ENCODE measurements around the gene PAK2. TPM values are rescaled to one million over a fixed set of nuclear protein-coding genes. Genes with fewer than 3 reads are reported as not detected.
"Not testable (repeated sequence)": the region's sequence is repeated elsewhere in the genome, so short reads cannot be mapped to it uniquely, and the experiment has no call there.

The PAK2 gene
- total RNA-seq, 1 donor from 2014 or later, result 52.1 TPM

DNA sequence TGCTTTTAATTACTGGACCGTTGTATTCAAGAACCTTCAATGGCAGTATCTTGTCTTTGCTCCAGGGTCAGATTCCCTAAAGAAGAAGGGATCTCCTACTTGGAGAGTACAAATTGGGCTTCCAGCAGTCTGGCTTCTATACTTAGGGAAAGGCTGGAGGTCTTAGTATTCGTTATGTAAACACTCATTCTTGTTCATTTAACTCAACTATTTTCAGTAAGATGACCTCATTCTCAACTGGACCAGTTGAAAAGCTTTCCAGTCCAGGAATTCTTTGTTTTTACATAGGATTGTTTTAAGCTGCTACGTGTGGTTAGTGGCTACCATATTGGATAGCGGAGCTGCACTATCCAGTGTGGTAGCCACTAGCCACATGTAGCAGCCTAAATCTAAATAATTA lies 132.7 kb downstream of the PAK2 start:
- TF ChIP-seq CTCF (conservative IDR thresholded peaks at IDR 0.05; ENCODE audit: low read depth, low read length), result no peak
- no peak overlapping the region for H3K4me3 ChIP-seq (ENCODE audit: low read depth, low read length)
- DNase-seq (ENCODE audit: low read depth), result no peak

DNA sequence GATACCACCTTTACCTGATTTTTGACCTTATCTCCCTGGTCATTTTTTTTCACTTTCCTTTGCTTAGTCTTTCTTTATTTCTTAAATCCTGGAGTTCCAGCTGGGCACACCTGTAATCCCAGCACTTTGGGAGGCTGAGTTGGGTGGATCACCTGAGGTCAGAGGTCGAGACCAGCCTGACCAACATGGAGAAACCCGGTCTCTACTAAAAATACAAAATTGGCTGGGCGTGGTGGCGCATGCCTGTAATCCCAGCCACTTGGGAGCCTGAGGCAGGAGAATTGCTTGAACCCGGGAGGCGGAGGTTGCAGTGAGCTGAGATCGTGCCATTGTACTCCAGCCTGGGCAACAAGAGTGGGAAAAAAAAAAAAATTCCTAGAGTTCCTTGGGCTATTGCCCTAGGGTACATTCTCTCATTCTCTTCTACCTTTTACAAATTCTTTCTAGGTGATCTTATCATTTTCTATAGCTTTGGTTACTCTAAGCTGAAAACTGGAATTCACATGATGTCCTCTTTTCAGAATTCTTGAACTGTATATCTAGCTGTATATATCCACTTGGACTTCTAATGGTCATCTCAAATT lies 134.9 kb downstream of the PAK2 start:
- H3K4me3 ChIP-seq (ENCODE audit: low read depth, low read length); DNase-seq (ENCODE audit: low read depth): not testable (repeated sequence)

- no peak for DNase-seq (ENCODE audit: low read depth)
- no peak for TF ChIP-seq CTCF (conservative IDR thresholded peaks at IDR 0.05; ENCODE audit: low read depth, low read length)
- no peak overlapping the region for H3K4me3 ChIP-seq (ENCODE audit: low read depth, low read length)
Observed at GRCh38 chr3:196875258-196875657, 135.6 kb downstream of the PAK2 start.

Other genes starting within 250 kb of the PAK2 start
- gene RNF168, start 236.1 kb upstream of the PAK2 start, total RNA-seq, result 14.0 and 17.5 TPM in 2 replicates
- not detected in 2 replicates for gene SMCO1, start 224.5 kb upstream of the PAK2 start, total RNA-seq
- gene WDR53, start 171.3 kb upstream of the PAK2 start, total RNA-seq, result 8.5 and 9.2 TPM in 2 replicates
- gene FBXO45, start 171.2 kb upstream of the PAK2 start, total RNA-seq, result 7.8 and 9.9 TPM in 2 replicates
- 0.35 and 2.5 TPM in 2 replicates for gene NRROS, start 100.2 kb upstream of the PAK2 start, total RNA-seq
- gene CEP19, start 27.6 kb upstream of the PAK2 start, total RNA-seq, result 1.2 and 1.7 TPM in 2 replicates
- 24.8 and 29.2 TPM in 2 replicates for gene PIGX, start 27.5 kb upstream of the PAK2 start, total RNA-seq
- 19.7 and 20.0 TPM in 2 replicates for gene SENP5, start 128.1 kb downstream of the PAK2 start, total RNA-seq
- gene NCBP2, start 202.7 kb downstream of the PAK2 start, total RNA-seq, result 49.4 and 51.1 TPM in 2 replicates
- gene PIGZ, start 229.0 kb downstream of the PAK2 start, total RNA-seq, result 0.36 and 0.63 TPM in 2 replicates

All from epithelial cell of proximal tubule (primary cell).